HG02571 (cell line): ENCODE results near the gene SLFN5.
"Not testable (repeated sequence)": the region's sequence is repeated elsewhere in the genome, so short reads cannot be mapped to it uniquely, and the experiment has no call there.

ENCODE experiments used
- ATAC-seq: cut with Tn5 transposase; IDR thresholded peaks from one replicate; pipeline ENCODE4 v1.9.1; 2021; ENCODE audit warnings: mild to moderate bottlenecking, moderate library complexity; ENCODE audit not compliant: unreplicated experiment

Gene SLFN5

GRCh38 chr17:35287286-35287811 is 44.5 kb downstream of the SLFN5 start:
- ATAC-seq = no peak

- ATAC-seq = no peak
Measured at GRCh38 chr17:35289222-35289621, 46.4 kb downstream of the SLFN5 start.

DNA sequence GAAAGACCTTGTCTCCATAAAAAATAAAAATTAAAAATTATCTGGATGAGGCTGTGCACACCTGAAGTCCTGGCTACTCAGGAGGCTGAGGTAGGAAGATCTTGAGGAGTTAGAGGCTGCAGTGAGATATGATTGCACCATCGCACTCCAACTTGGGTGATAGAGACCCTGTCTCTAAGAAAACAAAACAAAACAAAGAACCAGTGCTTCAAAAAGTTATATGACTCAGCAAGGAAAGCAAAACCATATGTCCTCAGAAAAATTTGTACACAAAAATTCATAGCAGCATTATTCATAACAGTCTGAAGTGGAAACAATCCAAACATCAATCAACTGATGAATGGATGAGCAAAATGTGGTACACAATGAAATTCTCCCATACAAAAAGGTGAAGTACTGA is 48.9 kb downstream of the SLFN5 start:
- no peak for ATAC-seq

DNA sequence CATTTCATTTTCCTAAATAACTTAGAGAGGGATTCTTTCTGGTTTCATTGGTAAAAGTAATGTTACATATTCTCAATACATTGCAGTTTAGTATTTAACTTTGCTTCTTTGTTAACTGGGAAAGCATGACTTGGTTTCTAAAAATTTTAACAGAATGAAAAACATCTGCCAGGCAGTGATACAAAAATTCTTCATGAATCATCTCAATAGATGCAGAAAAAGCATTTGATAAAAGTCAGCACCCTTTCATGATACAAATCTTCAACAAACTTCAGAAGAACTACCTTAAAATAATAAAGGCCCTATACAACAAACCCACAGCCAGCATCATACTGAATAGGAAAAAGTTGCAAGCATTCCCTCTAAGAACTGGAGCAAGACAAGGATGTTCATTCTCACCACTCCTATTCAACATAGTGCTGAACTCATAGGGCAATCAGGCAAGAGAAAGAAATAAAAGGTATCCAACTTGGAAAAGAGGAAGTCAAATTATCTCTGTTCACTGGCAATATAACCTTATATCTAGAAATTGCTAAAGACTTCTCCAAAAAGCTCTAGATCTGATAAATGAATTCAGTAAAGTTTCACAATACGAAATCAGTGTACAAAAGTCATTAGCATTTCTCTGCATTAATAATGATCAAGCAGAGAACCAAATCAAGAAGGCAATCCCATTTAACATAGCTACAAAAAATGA is 50.4 kb downstream of the SLFN5 start:
- ATAC-seq = no peak

- ATAC-seq = no peak
Measured at GRCh38 chr17:35294756-35295155, 51.9 kb downstream of the SLFN5 start.

DNA sequence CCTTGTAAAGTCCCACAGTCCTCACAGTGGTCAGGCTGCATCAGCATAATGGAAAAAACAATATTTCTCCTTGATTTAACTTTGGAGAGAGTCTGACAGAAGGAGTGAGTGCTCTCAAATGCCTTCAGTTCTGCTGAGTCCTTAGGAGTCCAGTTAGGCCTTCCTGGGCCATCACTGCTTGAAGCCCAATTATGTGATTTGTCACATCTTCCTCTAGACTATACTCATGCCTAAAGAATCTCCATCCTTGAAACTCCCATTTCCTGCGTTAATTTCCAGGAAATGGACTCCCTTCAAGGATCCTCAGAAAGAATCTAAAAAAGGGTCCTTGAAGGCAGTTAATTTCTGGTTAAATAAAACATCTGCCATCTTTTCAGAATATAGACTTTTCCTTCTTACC is 52.8 kb downstream of the SLFN5 start:
- no peak for ATAC-seq

GRCh38 chr17:35297666-35298065 is 54.8 kb downstream of the SLFN5 start:
- ATAC-seq = no peak

DNA sequence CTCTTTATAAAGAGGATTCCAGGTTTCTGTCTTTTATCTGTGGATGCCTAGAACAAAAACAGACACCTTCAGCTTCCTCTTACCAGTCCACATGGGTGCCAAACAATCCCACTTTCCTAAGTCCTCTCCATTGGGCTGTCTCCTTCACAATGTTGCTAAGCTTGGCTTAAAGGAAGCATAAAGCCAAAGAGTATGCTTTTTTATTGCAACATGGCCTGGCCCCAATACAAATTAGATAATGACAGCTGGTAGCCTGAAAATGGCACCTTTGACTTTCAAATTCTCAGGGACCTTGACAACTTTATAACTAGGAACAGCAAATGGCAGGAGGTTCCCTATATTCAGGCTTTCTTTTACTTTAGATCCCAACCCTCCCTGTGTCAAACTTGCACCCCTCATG is 55.8 kb downstream of the SLFN5 start:
- ATAC-seq = no peak

- ATAC-seq = no peak
Measured at GRCh38 chr17:35299135-35299534, 56.3 kb downstream of the SLFN5 start.

DNA sequence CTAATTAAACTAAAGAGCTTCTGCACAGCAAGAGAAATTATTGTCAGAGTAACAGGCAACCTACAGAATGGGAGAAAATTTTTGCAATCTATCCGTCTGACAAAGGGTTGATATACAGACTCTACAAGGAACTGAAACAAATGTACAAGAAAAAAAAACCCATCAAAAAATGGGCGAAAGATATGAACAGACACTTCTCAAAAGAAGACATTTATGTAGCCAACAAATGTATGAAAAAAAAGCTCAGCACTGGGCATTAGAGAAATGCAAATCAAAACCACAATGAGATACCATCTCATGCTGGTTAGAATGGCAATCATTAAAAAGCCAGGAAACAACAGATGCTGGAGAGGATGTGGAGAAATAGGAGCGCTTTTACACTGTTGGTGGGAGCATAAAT is 66.5 kb downstream of the SLFN5 start:
- ATAC-seq = not testable (repeated sequence)

DNA sequence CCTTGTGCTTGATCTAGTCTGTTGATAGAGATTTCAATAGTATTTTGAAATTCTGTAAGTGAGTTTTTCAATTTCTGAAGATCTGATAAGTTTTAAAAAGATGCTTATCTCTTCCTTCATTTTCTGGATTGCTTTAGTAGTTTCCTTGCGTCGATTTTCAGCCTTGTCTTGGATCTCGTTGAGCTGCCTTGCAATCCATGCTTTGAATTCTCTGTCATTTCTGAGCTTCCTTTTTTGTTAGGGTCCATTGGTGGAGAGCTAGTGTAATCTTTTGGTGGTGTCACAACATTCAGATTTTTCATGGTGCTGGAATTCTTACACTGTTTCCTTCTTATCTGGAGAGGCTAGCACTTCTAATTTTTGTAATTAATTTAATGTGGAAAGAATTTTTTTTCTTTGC is 69.5 kb downstream of the SLFN5 start:
- no peak for ATAC-seq

GRCh38 chr17:35312790-35313711 is 70.2 kb downstream of the SLFN5 start:
- peak; percentile 65 for ATAC-seq

DNA sequence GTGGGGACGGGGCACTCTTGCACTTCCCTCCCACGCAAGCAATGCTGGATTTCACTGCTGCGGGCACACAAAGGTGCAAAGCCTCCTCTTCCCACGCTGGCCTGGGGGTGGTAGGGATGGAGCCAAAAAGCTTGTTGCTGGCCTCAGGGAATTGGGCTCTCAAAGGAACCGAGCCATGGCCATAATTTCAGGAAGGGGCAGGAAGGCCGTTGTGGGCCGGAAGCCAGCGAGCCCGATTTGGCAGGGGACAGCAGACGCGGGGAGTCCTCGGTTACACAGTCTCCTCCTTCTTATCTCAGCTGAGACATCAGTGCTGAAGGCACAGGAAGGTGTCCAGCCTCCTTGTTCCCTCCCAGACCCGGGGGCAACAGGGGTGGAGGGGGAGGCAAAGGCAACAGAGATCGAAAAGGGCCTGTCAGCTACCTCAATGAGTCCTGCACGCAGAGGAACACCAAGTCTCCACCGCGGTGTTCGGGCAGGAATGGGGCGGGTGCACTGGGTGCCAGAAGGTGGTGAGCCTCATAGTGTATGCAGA is 71.1 kb downstream of the SLFN5 start:
- ATAC-seq = no peak

GRCh38 chr17:35314415-35315216 is 71.7 kb downstream of the SLFN5 start:
- ATAC-seq = no peak

DNA sequence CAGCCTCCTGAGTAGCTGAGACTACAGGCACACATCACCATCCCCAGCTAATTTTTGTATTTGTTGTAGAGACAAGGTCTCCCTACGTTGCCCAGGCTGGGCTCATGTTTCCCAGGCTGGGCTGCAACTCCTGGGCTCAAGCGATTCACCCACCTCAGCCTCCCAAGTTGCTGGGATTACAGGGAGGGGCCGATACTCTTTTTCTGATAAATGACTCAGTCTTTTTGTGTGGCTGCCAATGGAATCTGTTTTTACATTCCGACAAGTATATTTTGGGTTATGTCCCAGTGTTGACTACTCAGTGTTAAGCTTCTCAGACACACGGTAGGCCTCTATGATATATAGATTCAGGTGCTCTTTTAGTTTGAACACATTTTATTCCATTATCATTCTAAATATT is 72.4 kb downstream of the SLFN5 start:
- no peak for ATAC-seq

DNA sequence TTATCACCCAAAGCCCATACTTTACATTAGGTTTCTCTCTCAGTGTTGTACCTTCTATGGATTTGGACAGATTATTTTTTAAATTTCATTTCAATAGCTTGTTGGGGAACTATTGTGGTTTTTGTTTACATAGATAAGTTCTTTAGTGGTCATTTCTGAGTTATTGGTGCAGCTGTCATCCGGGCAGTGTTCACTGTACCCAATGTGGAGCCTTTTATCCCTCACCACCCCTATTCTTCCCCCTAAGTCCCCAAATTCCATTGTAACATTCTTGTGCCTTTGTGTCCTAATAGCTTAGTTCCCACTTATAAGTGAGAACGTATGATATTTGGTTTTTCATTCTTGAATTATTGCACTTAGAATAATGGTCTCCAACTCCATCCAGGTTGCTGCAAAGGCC is 73.1 kb downstream of the SLFN5 start:
- ATAC-seq = no peak

DNA sequence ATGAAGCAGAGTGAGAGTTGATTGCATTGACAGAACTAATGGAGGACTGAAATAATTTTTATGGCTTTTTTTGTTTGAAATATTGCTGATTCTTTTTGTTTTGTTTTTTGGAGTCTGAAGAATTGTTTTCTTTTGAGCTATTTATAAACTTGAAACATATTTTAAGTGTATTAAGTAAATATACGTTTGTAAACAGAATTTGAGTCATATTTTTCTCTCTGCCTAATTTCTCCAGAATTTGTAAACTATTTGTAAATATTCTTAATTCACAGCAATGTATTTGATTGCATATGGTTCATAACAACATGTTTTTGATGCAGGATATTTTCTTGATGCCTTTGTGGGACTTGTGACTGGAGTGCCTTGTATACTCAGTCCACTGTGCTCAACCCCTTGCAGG is 79.9 kb downstream of the SLFN5 start:
- no peak for ATAC-seq
